Upper lobe of left lung (tissue), 6 donors: Measurements from ENCODE around the gene FHL3. TPM values are rescaled to one million over a fixed set of nuclear protein-coding genes. Genes with fewer than 3 reads are reported as not detected.
"Not testable (repeated sequence)": the region's sequence is repeated elsewhere in the genome, so short reads cannot be mapped to it uniquely, and the experiment has no call there.

ENCODE experiments used
- ATAC-seq, 2 donors: fragments of 200-7000 bp; cut with Tn5 transposase; one replicate each; pipeline ENCODE4 v1.9.1; 2022; ENCODE audit warnings: mild to moderate bottlenecking in 2 of 2, moderate library complexity in 2 of 2; ENCODE audit not compliant: low FRiP score in 2 of 2
- DNase-seq, 2 donors: peaks; one replicate each; pipeline ENCODE4 v3.0.0-alpha.2; 2019 to 2020
- H3K27ac ChIP-seq, 4 donors: fragments of 200-600 bp; sonication (generic); one replicate each; pipeline ENCODE4 v1.5.1; 2016 to 2019
- H3K27me3 ChIP-seq, 4 donors: fragments of 200-600 bp; sonication (generic); one replicate each; pipeline ENCODE4 v1.5.1; 2017 to 2019
- H3K36me3 ChIP-seq, 4 donors: fragments of 200-600 bp; sonication (generic); one replicate each; pipeline ENCODE4 v1.5.1; 2016 to 2019
- H3K4me1 ChIP-seq, 4 donors: fragments of 200-600 bp; sonication (generic); one replicate each; pipeline ENCODE4 v1.5.1; 2018 to 2019
- H3K4me3 ChIP-seq, 4 donors: fragments of 200-600 bp; sonication (generic); one replicate each; pipeline ENCODE4 v1.5.1; 2017 to 2019; ENCODE audit warnings: mild to moderate bottlenecking in 2 of 4, moderate library complexity in 1 of 4
- H3K9me3 ChIP-seq, 4 donors: fragments of 200-600 bp; sonication (generic); one replicate each; pipeline ENCODE4 v1.5.1; 2018 to 2019
- CTCF ChIP-seq, 6 experiments: fragments of 450-650 bp in 4 of 6; fragments of 200-600 bp in 2 of 6; sonication (generic) in 2 of 6; IDR thresholded peaks; one replicate each; pipeline ENCODE4 v1.5.1; 2016 to 2019; ENCODE audit warnings: antibody characterized with exemption in 6 of 6
- EP300 ChIP-seq, 4 donors: sonication (generic); formaldehyde crosslinking; IDR thresholded peaks; one replicate each; pipeline ENCODE4 v1.5.1; 2017; ENCODE audit warnings: antibody characterized with exemption in 4 of 4, control low read depth in 2 of 4
- POLR2A ChIP-seq, 4 donors: fragments of 450-650 bp; IDR thresholded peaks; one replicate each; pipeline ENCODE4 v1.5.1; 2016 to 2017; ENCODE audit warnings: antibody characterized with exemption in 4 of 4, mild to moderate bottlenecking in 2 of 4
- POLR2AphosphoS5 ChIP-seq, 2 donors: sonication (generic); formaldehyde crosslinking; IDR thresholded peaks; one replicate each; pipeline ENCODE4 v1.5.1; 2017; ENCODE audit warnings: antibody characterized with exemption in 2 of 2
- WGBS, 2 donors: methylation state at CpG; one replicate each; pipeline ENCODE4 v1.1.5; 2017 to 2018; 5-methylcytosine and 5-hydroxymethylcytosine counted together
- total RNA-seq, 6 donors: library from RNA; depleted of rRNA in 4 of 6; stranded (reverse); fragments of >200 nt in 4 of 6; gene quantifications; one replicate each; pipeline versions ENCODE4 v1.1.0 to v1.2.1, GENCODE V29; 2016 to 2021
- donor health status: DM: no; HTN: no; CAD: no; lungs with moderate emphysema.
- donor health status: DM: no; HTN: yes; CAD: no; lungs with severe emphysema.

The FHL3 gene
- total RNA-seq, 6 donors from 2014 or later, result 9.5 to 25.8 (median 18.6) TPM

- H3K27ac ChIP-seq, result no peak overlapping the region
- H3K27me3 ChIP-seq, result no peaks in the 10 kb centered on the region
- ATAC-seq (no peak), DNase-seq (no peak)
- H3K9me3 ChIP-seq, result no peaks in the 10 kb centered on the region
- H3K36me3 ChIP-seq, result peaks cover 20 to 81% (median 69%) of the 10 kb centered on the region in 4 donors
- H3K4me1 ChIP-seq, result no peaks in the 10 kb centered on the region
- 98% methylated on average over 4 of the region's 4 CpGs for WGBS, 2 donors
- H3K4me3 ChIP-seq, result no peak overlapping the region
- TF ChIP-seq CTCF (IDR thresholded peaks at IDR 0.05) (no peak), POLR2A (IDR thresholded peaks at IDR 0.05) (no peak), POLR2AphosphoS5 (IDR thresholded peaks at IDR 0.05) (no peak), EP300 (IDR thresholded peaks at IDR 0.05) (no peak)
Observed at GRCh38 chr1:37965301-37965700, 40.0 kb downstream of the FHL3 start.

GRCh38 chr1:37964106-37964505 is 41.2 kb downstream of the FHL3 start:
- not testable (repeated sequence) for DNase-seq, H3K9me3 ChIP-seq, H3K4me1 ChIP-seq, H3K4me3 ChIP-seq, ATAC-seq, H3K27me3 ChIP-seq, H3K27ac ChIP-seq
- WGBS, 2 donors, result 82 to 94% methylated on average over 12 of the region's 12 CpGs
- peaks cover 13 to 84% (median 71%) of the 10 kb centered on the region in 4 donors for H3K36me3 ChIP-seq

GRCh38 chr1:37958690-37959089 is 46.6 kb downstream of the FHL3 start:
- WGBS, 2 donors, result 89 to 92% methylated on average over 2 of the region's 2 CpGs
- Histone ChIP-seq H3K27ac (no peak overlapping the region), H3K9me3 (no peaks in the 10 kb centered on the region), H3K36me3 (peaks cover 10 to 70% (median 52%) of the 10 kb centered on the region in 4 donors), H3K27me3 (no peaks in the 10 kb centered on the region), H3K4me1 (no peaks in the 10 kb centered on the region), H3K4me3 (no peak overlapping the region)
- ATAC-seq (no peak), DNase-seq (no peak)
- TF ChIP-seq EP300 (IDR thresholded peaks at IDR 0.05) (no peak), POLR2A (IDR thresholded peaks at IDR 0.05) (no peak), POLR2AphosphoS5 (IDR thresholded peaks at IDR 0.05) (no peak), CTCF (IDR thresholded peaks at IDR 0.05) (no peak)

GRCh38 chr1:37955685-37956084 is 49.6 kb downstream of the FHL3 start:
- Histone ChIP-seq H3K4me3 (no peak overlapping the region), H3K4me1 (no peaks in the 10 kb centered on the region), H3K36me3 (peaks cover 10 to 49% (median 39%) of the 10 kb centered on the region in 4 donors), H3K9me3 (no peaks in the 10 kb centered on the region), H3K27me3 (no peaks in the 10 kb centered on the region), H3K27ac (no peak overlapping the region)
- WGBS, 2 donors, result 63 to 74% methylated on average over 3 of the region's 3 CpGs
- TF ChIP-seq POLR2AphosphoS5 (IDR thresholded peaks at IDR 0.05) (no peak), POLR2A (IDR thresholded peaks at IDR 0.05) (no peak), EP300 (IDR thresholded peaks at IDR 0.05) (no peak), CTCF (IDR thresholded peaks at IDR 0.05) (no peak)
- ATAC-seq, result no peak
- DNase-seq, result no peak

- no peak overlapping the region for H3K4me3 ChIP-seq
- no peaks in the 10 kb centered on the region for H3K27me3 ChIP-seq
- ATAC-seq (no peak), DNase-seq (no peak)
- peaks cover 10 to 38% (median 30%) of the 10 kb centered on the region in 4 donors for H3K36me3 ChIP-seq
- no peak overlapping the region for H3K27ac ChIP-seq
- 54 to 78% methylated on average over 3 of the region's 3 CpGs for WGBS, 2 donors
- no peaks in the 10 kb centered on the region for H3K4me1 ChIP-seq
- no peak for TF ChIP-seq EP300 (IDR thresholded peaks at IDR 0.05)
- TF ChIP-seq CTCF (IDR thresholded peaks at IDR 0.05), result no peak
- no peak for TF ChIP-seq POLR2AphosphoS5 (IDR thresholded peaks at IDR 0.05)
- TF ChIP-seq POLR2A (IDR thresholded peaks at IDR 0.05), result no peak
- H3K9me3 ChIP-seq, result no peaks in the 10 kb centered on the region
Observed at GRCh38 chr1:37954316-37954971, 50.9 kb downstream of the FHL3 start.
